Tibial artery (tissue), 4 donors: ENCODE results near the gene KIF26B.

Experiments used
- DNase-seq, 2 donors: peaks; one replicate each; pipeline ENCODE4 v3.0.0-alpha.2; 2019
- H3K27ac ChIP-seq, 2 donors: fragments of 200-600 bp; sonication (generic) in 1 of 2; 1 replicate in 1 of 2; 2 replicates in 1 of 2; pipeline ENCODE4 v1.5.1; 2018 to 2019; ENCODE audit warnings: mild to moderate bottlenecking in 1 of 2
- H3K27me3 ChIP-seq, 2 donors: fragments of 200-600 bp; sonication (generic) in 1 of 2; one replicate each; pipeline versions ENCODE4 v1.5.1 to v1.6.0; 2016 to 2019
- H3K36me3 ChIP-seq, 3 donors: fragments of 200-600 bp; sonication (generic) in 2 of 3; one replicate each; pipeline ENCODE4 v1.5.1; 2016 to 2019; ENCODE audit warnings: mild to moderate bottlenecking in 2 of 3
- H3K4me1 ChIP-seq, 4 donors: fragments of 200-600 bp; sonication (generic) in 2 of 4; 1 replicate in 3 of 4; 2 replicates in 1 of 4; pipeline ENCODE4 v1.5.1; 2016 to 2019
- H3K4me3 ChIP-seq, 2 donors: fragments of 200-600 bp; sonication (generic) in 1 of 2; 1 replicate in 1 of 2; 2 replicates in 1 of 2; pipeline ENCODE4 v1.5.1; 2018 to 2019; ENCODE audit warnings: mild to moderate bottlenecking in 2 of 2
- H3K9me3 ChIP-seq, 3 donors: fragments of 200-600 bp; sonication (generic) in 1 of 3; one replicate each; pipeline ENCODE4 v1.5.1; 2016 to 2019
- intact Hi-C: fragments of 100-400 bp; cut with DNase I; formaldehyde crosslinking; loops from one replicate; pipeline ENCODE4 v1.15.0; 2023; ENCODE audit warnings: low total_unique reads
- TF ChIP-seq, protein P1 (sequence below), 2 experiments: fragments of 200-600 bp in 1 of 2; fragments of 450-650 bp in 1 of 2; IDR thresholded peaks; one replicate each; pipeline ENCODE4 v1.5.1; 2017 to 2019; ENCODE audit warnings: antibody characterized with exemption in 2 of 2, mild to moderate bottlenecking in 1 of 2, moderate library complexity in 1 of 2

KIF26B gene

DNA sequence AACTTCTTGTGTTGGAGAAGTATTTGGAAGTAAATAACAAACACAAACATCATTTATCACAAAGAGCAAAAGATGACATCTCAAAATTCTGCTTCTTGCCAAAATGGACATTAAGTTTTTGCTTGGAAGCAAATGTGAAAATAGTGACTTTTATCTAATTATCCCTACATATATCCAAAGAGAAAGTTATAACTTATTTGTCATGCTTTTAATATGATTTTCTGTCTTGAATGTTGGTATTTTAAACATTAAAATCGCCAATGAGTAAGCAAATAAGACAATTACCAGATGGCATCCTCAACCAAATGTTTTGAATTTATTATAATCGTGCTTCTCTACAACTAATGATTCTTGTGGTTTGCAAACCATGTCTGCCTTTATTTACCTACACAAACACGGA is 594.3 kb downstream of the KIF26B start:
- TF ChIP-seq, protein P1, sequence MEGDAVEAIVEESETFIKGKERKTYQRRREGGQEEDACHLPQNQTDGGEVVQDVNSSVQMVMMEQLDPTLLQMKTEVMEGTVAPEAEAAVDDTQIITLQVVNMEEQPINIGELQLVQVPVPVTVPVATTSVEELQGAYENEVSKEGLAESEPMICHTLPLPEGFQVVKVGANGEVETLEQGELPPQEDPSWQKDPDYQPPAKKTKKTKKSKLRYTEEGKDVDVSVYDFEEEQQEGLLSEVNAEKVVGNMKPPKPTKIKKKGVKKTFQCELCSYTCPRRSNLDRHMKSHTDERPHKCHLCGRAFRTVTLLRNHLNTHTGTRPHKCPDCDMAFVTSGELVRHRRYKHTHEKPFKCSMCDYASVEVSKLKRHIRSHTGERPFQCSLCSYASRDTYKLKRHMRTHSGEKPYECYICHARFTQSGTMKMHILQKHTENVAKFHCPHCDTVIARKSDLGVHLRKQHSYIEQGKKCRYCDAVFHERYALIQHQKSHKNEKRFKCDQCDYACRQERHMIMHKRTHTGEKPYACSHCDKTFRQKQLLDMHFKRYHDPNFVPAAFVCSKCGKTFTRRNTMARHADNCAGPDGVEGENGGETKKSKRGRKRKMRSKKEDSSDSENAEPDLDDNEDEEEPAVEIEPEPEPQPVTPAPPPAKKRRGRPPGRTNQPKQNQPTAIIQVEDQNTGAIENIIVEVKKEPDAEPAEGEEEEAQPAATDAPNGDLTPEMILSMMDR (IDR thresholded peaks at IDR 0.05), result no peak
- no peaks in the 10 kb centered on the region for H3K4me1 ChIP-seq
- H3K27me3 ChIP-seq, result no peaks in the 10 kb centered on the region
- intact Hi-C loops, result no loop called here
- H3K9me3 ChIP-seq, result peaks cover 0 to 61% (median 11%) of the 10 kb centered on the region in 3 donors
- DNase-seq, result no peak
- H3K4me3 ChIP-seq, result no peak overlapping the region
- H3K36me3 ChIP-seq, result peaks cover 6 to 19% (median 10%) of the 10 kb centered on the region in 3 donors
- no peak overlapping the region for H3K27ac ChIP-seq

DNA sequence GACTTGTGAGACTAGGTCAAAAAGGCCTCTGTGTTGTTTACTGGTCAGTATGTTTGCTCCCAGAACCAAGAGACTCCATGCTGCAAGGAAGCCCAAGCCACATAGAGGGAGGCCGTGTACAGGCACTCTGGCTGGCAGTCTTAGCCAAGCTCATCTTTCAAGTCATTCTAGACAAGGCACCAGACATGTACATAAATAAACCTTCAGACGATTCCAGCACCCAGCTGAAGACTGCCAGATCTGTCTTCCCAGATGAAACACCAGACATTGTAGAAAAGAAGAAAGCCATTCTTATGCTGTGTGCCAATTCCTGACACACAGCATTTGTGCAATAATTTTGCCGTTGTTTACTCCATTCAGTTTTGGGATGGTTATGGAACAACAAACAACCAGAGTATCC is 595.5 kb downstream of the KIF26B start:
- H3K4me1 ChIP-seq, result no peaks in the 10 kb centered on the region
- TF ChIP-seq, protein P1 (IDR thresholded peaks at IDR 0.05), result no peak
- DNase-seq, result no peak
- H3K9me3 ChIP-seq, result peaks cover 0 to 59% (median 11%) of the 10 kb centered on the region in 3 donors
- H3K4me3 ChIP-seq, result no peak overlapping the region
- intact Hi-C loops, result no loop called here
- H3K27ac ChIP-seq, result no peak overlapping the region
- no peaks in the 10 kb centered on the region for H3K27me3 ChIP-seq
- H3K36me3 ChIP-seq, result peaks cover 6 to 19% (median 10%) of the 10 kb centered on the region in 3 donors

GRCh38 chr1:245751116-245751515 is 596.3 kb downstream of the KIF26B start:
- intact Hi-C loops, result no loop called here

GRCh38 chr1:245751726-245752470 is 597.1 kb downstream of the KIF26B start:
- TF ChIP-seq, protein P1 (IDR thresholded peaks at IDR 0.05), result no peak
- H3K4me3 ChIP-seq, result no peak overlapping the region
- no peaks in the 10 kb centered on the region for H3K27me3 ChIP-seq
- intact Hi-C loops, result no loop called here
- H3K27ac ChIP-seq, result no peak overlapping the region
- peaks cover 0 to 50% (median 11%) of the 10 kb centered on the region in 3 donors for H3K9me3 ChIP-seq
- no peak for DNase-seq
- no peaks in the 10 kb centered on the region for H3K4me1 ChIP-seq
- peaks cover 6 to 19% (median 10%) of the 10 kb centered on the region in 3 donors for H3K36me3 ChIP-seq

More at GRCh38 chr1:245751116-245751515, 596.3 kb downstream of the KIF26B start:
- H3K4me3 ChIP-seq, result no peak overlapping the region
- peaks cover 6 to 19% (median 10%) of the 10 kb centered on the region in 3 donors for H3K36me3 ChIP-seq
- peaks cover 0 to 57% (median 11%) of the 10 kb centered on the region in 3 donors for H3K9me3 ChIP-seq
- H3K27me3 ChIP-seq, result no peaks in the 10 kb centered on the region
- no peak overlapping the region for H3K27ac ChIP-seq
- TF ChIP-seq, protein P1 (IDR thresholded peaks at IDR 0.05), result no peak
- no peak for DNase-seq
- no peaks in the 10 kb centered on the region for H3K4me1 ChIP-seq

DNA sequence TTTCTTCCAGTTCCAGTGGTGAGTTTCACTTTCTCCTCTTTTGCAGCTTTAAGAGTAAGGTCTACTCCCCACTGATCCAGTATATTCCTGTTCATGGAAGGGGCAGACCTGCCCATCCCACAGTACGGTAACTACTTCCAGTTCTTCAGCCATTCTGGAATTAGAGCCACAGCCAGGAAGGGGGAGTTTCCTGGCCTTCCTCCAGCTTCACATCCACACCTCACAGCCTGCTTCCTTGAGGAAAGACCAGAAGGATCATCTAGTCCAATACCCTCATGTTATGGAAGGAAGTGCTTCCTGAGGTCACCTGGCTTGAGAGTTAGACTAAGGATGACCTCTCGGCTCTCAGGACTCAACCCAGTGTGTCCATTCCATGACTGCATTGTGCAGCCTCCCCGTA is 597.8 kb downstream of the KIF26B start:
- H3K27ac ChIP-seq, result no peak overlapping the region
- peaks cover 0 to 47% (median 11%) of the 10 kb centered on the region in 3 donors for H3K9me3 ChIP-seq
- H3K4me1 ChIP-seq, result no peaks in the 10 kb centered on the region
- no peak for DNase-seq
- intact Hi-C loops, result no loop called here
- H3K27me3 ChIP-seq, result no peaks in the 10 kb centered on the region
- peaks cover 5 to 19% (median 10%) of the 10 kb centered on the region in 3 donors for H3K36me3 ChIP-seq
- TF ChIP-seq, protein P1 (IDR thresholded peaks at IDR 0.05), result no peak
- H3K4me3 ChIP-seq, result no peak overlapping the region
